ENCODE results near the gene PGF.

The PGF gene

GRCh38 chr14:74927225-74927624 is 28.2 kb downstream of the PGF start:
- Histone ChIP-seq H3K9me3 (ENCODE audit: control insufficient read depth, insufficient read depth, low read depth, low read length) (no peaks in the 10 kb centered on the region), H3K4me1 (ENCODE audit: control insufficient read depth, insufficient read depth, low read length) (no peaks in the 10 kb centered on the region), H3K27ac (ENCODE audit: extremely low read depth, low read depth, low read length) (no peak overlapping the region), H3K4me3 (ENCODE audit: low read depth, low read length) (no peak overlapping the region), H3K36me3 (ENCODE audit: control insufficient read depth in 2 of 2, insufficient read depth in 1 of 2, low read length in 2 of 2) (no peaks in the 10 kb centered on the region)
- CTCF ChIA-PET = interaction anchor here (0.6 kb wide), 1 partner anchor 17 kb away, joined by 4 read pairs; no protein-coding TSS in a partner anchor
- TF ChIP-seq ZNF354C (tag by site-specific recombination; IDR thresholded peaks at IDR 0.05; ENCODE audit: borderline replicate concordance, low read depth) = no peak
- TF ChIP-seq OSR2 (tag by site-specific recombination; IDR thresholded peaks at IDR 0.05) = no peak
- TF ChIP-seq, protein P1, sequence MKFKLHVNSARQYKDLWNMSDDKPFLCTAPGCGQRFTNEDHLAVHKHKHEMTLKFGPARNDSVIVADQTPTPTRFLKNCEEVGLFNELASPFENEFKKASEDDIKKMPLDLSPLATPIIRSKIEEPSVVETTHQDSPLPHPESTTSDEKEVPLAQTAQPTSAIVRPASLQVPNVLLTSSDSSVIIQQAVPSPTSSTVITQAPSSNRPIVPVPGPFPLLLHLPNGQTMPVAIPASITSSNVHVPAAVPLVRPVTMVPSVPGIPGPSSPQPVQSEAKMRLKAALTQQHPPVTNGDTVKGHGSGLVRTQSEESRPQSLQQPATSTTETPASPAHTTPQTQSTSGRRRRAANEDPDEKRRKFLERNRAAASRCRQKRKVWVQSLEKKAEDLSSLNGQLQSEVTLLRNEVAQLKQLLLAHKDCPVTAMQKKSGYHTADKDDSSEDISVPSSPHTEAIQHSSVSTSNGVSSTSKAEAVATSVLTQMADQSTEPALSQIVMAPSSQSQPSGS (tag by site-specific recombination; IDR thresholded peaks at IDR 0.05; ENCODE audit: low read depth) = no peak
- no peak for TF ChIP-seq ZNF302 (tag by site-specific recombination; IDR thresholded peaks at IDR 0.05; ENCODE audit: low read depth)
- TF ChIP-seq ZBTB48 (tag by site-specific recombination; IDR thresholded peaks at IDR 0.05) = no peak
- POLR2A ChIA-PET = no interaction called here

- Histone ChIP-seq H3K9me3 (ENCODE audit: control insufficient read depth, insufficient read depth, low read depth, low read length) (no peaks in the 10 kb centered on the region), H3K4me3 (ENCODE audit: low read depth, low read length) (no peak overlapping the region), H3K36me3 (ENCODE audit: control insufficient read depth in 2 of 2, insufficient read depth in 1 of 2, low read length in 2 of 2) (peaks cover 0 to 5% of the 10 kb centered on the region in 2 experiments; a peak in 1 of 3 replicates), H3K4me1 (ENCODE audit: control insufficient read depth, insufficient read depth, low read length) (no peaks in the 10 kb centered on the region), H3K27ac (ENCODE audit: extremely low read depth, low read depth, low read length) (no peak overlapping the region)
- no peak for TF ChIP-seq ZNF366 (tag by site-specific recombination; conservative IDR thresholded peaks at IDR 0.05)
- TF ChIP-seq ZNF18 (tag by site-specific recombination; IDR thresholded peaks at IDR 0.05) = no peak
- ChIA-PET CTCF (interaction anchor here (1.1 to 2.1 kb wide), 3 partner anchors 8 to 21 kb away, joined by 3 to 8 read pairs (median 7); no protein-coding TSS in a partner anchor), POLR2A (interaction anchor here (0.6 to 2.5 kb wide), 4 partner anchors 7 to 57 kb away, joined by 4 to 8 read pairs (median 6); no protein-coding TSS in a partner anchor)
Observed at GRCh38 chr14:74924061-74924460, 31.3 kb downstream of the PGF start.

DNA sequence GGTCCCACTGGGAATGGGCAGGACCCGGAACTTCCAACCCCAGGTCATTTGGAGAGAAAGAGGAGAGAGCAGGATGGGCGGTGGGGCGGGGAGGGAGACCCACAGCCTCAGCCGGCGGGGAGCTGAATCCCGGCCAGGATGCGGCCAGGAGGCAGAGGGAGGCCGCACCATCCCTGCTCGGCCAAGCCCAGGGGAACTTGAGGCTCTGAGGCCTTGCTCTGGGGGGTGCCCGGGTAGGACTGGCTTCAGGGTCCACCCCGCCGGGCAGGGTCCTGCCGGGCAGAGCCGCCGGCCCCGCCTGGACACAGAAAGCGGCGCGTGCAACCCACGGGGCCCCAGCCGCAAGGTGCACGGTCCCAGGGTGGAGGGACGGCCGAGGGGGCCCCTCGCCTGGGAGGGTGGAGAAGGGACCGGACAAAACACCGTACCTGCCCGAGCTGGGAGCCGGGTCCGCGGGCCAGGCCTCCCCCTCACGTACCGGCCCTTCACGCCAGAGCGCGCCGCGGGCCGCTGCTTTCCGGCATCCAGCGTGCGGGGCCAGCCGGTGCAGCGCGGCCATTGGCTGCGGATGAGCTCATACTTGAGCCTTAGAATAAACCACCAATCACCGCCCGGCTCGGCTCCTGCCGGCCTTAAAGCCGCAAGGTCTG is 32.5 kb downstream of the PGF start, which contains the start of gene RPS6KL1:
Gene RPS6KL1, minus strand, starts transcription at position 509 of the 650 bp plus-strand sequence. CDS start 1,719 bp downstream, outside the sequence.
- POLR2A ChIA-PET = interaction anchor here (0.6 to 2.5 kb wide), 10 partner anchors 9 to 168 kb away, joined by 3 to 8 read pairs (median 5); partner anchors contain the start of genes EIF2B2 and ZC2HC1C
- Histone ChIP-seq H3K9me3 (ENCODE audit: control insufficient read depth, insufficient read depth, low read depth, low read length) (no peaks in the 10 kb centered on the region), H3K4me3 (ENCODE audit: low read depth, low read length) (peak within 1 kb of the TSS; percentile 68), H3K36me3 (ENCODE audit: control insufficient read depth in 2 of 2, insufficient read depth in 1 of 2, low read length in 2 of 2) (peaks cover 0 to 6% of the 10 kb centered on the region in 2 experiments; a peak in 1 of 3 replicates), H3K27ac (ENCODE audit: extremely low read depth, low read depth, low read length) (peak within 1 kb of the TSS; percentile 47; the same call in 1 of the 2 replicates), H3K4me1 (ENCODE audit: control insufficient read depth, insufficient read depth, low read length) (no peaks in the 10 kb centered on the region)
- CTCF ChIA-PET = interaction anchor here (0.7 to 2.1 kb wide), 6 partner anchors 9 to 166 kb away, joined by 3 to 12 read pairs (median 6); no protein-coding TSS in a partner anchor
- TF ChIP-seq OVOL3 (tag by site-specific recombination; IDR thresholded peaks at IDR 0.05) (no peak), KLF1 (tag by site-specific recombination; IDR thresholded peaks at IDR 0.05) (0 out of 2 replicates have a peak, but pooled peaks have one; percentile 10), ZNF501 (tag by site-specific recombination; IDR thresholded peaks at IDR 0.05) (0 out of 2 replicates have a peak, but pooled peaks have one; percentile 27), ZSCAN16 (tag by site-specific recombination; IDR thresholded peaks at IDR 0.05) (no peak), SP7 (tag by site-specific recombination; IDR thresholded peaks at IDR 0.05) (peak; percentile 51; the same call in 1 of the 2 replicates), ZNF416 (tag by site-specific recombination; IDR thresholded peaks at IDR 0.05) (no peak), PRDM10 (tag by site-specific recombination; IDR thresholded peaks at IDR 0.05) (peak; percentile 41), ZNF335 (tag by site-specific recombination; conservative IDR thresholded peaks at IDR 0.05) (peak; percentile 86), ZNF544 (tag by site-specific recombination; IDR thresholded peaks at IDR 0.05) (no peak), SP2 (tag by site-specific recombination; IDR thresholded peaks at IDR 0.05) (peak; percentile 82), ZFHX2 (tag by site-specific recombination; conservative IDR thresholded peaks at IDR 0.05) (peak; percentile 13; the same call in 1 of the 2 replicates), KLF10 (tag by site-specific recombination; IDR thresholded peaks at IDR 0.05) (no peak), ZNF670 (tag by site-specific recombination; IDR thresholded peaks at IDR 0.05; ENCODE audit: low read depth) (no peak), ZBTB20 (tag by site-specific recombination; IDR thresholded peaks at IDR 0.05) (peak; percentile 96)
- TF ChIP-seq, protein P2, sequence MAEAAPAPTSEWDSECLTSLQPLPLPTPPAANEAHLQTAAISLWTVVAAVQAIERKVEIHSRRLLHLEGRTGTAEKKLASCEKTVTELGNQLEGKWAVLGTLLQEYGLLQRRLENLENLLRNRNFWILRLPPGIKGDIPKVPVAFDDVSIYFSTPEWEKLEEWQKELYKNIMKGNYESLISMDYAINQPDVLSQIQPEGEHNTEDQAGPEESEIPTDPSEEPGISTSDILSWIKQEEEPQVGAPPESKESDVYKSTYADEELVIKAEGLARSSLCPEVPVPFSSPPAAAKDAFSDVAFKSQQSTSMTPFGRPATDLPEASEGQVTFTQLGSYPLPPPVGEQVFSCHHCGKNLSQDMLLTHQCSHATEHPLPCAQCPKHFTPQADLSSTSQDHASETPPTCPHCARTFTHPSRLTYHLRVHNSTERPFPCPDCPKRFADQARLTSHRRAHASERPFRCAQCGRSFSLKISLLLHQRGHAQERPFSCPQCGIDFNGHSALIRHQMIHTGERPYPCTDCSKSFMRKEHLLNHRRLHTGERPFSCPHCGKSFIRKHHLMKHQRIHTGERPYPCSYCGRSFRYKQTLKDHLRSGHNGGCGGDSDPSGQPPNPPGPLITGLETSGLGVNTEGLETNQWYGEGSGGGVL (tag by site-specific recombination; IDR thresholded peaks at IDR 0.05) = no peak
